NCI-H2171 (cell line): ENCODE measurements around the gene PMEL.

Experiments
- DNase-seq: peaks from one replicate; lab custom pipeline; 2025; lab: John Stamatoyannopoulos, UW

PMEL gene

GRCh38 chr12:55942055-55942454 is 23.8 kb downstream of the PMEL start:
- no peak for DNase-seq

- DNase-seq: peak; percentile 44
Measured at GRCh38 chr12:55940065-55940732, 25.6 kb downstream of the PMEL start.

- no peak for DNase-seq
Measured at GRCh38 chr12:55938826-55939501, 26.9 kb downstream of the PMEL start.

GRCh38 chr12:55937981-55938380 is 27.9 kb downstream of the PMEL start:
- no peak for DNase-seq

- no peak for DNase-seq
Measured at GRCh38 chr12:55935738-55936151, 30.1 kb downstream of the PMEL start.

- DNase-seq: no peak
Measured at GRCh38 chr12:55934773-55935172, 31.1 kb downstream of the PMEL start.

GRCh38 chr12:55933799-55934742 is 31.8 kb downstream of the PMEL start:
- DNase-seq: no peak

GRCh38 chr12:55933169-55933798 is 32.6 kb downstream of the PMEL start:
- no peak for DNase-seq

- DNase-seq: no peak
Measured at GRCh38 chr12:55932551-55932910, 33.3 kb downstream of the PMEL start.

- DNase-seq: no peak
Measured at GRCh38 chr12:55931780-55932550, 33.9 kb downstream of the PMEL start.

- DNase-seq: no peak
Measured at GRCh38 chr12:55931317-55931779, 34.5 kb downstream of the PMEL start.

GRCh38 chr12:55930771-55931316 is 35.0 kb downstream of the PMEL start, which contains the start of gene DGKA:
TSS of gene DGKA (plus strand) at chr12:55931162. CDS start at chr12:55936504, 5,342 bp downstream.
- DNase-seq: peak; percentile 52

GRCh38 chr12:55929306-55929791 is 36.5 kb downstream of the PMEL start:
- DNase-seq: no peak

GRCh38 chr12:55927588-55928502 is 38.0 kb downstream of the PMEL start, which contains the start of gene PYM1:
TSS of gene PYM1 (minus strand) at chr12:55927894. CDS start at chr12:55927761, 133 bp downstream.
- no peak for DNase-seq

GRCh38 chr12:55926738-55927587 is 38.9 kb downstream of the PMEL start:
- DNase-seq: peak; percentile 91

GRCh38 chr12:55925870-55926737 is 39.7 kb downstream of the PMEL start:
- DNase-seq: no peak

GRCh38 chr12:55925371-55925770 is 40.5 kb downstream of the PMEL start:
- DNase-seq: no peak
